Tibial nerve (tissue), 4 donors: ENCODE results near the gene USHBP1. TPM values are rescaled to one million over a fixed set of nuclear protein-coding genes. Genes with fewer than 3 reads are reported as not detected.
A peak's percentile ranks its signal among the peaks of the same experiment; 100 is the strongest.

Source experiments
- DNase-seq, 2 donors: peaks; one replicate each; pipeline ENCODE4 v3.0.0-alpha.2; 2019; ENCODE audit warnings: low spot score in 2 of 2
- H3K27ac ChIP-seq, 4 donors: fragments of 200-600 bp; sonication (generic) in 3 of 4; one replicate each; pipeline ENCODE4 v1.5.1; 2017 to 2019; ENCODE audit warnings: mild to moderate bottlenecking in 1 of 4
- H3K27me3 ChIP-seq, 2 donors: fragments of 200-600 bp; sonication (generic) in 1 of 2; one replicate each; pipeline versions ENCODE4 v1.5.1 to v1.6.0; 2017 to 2019
- H3K36me3 ChIP-seq, 3 donors: fragments of 200-600 bp; sonication (generic); one replicate each; pipeline ENCODE4 v1.5.1; 2018 to 2019
- H3K4me1 ChIP-seq, 4 donors: fragments of 200-600 bp; sonication (generic) in 3 of 4; one replicate each; pipeline ENCODE4 v1.5.1; 2017 to 2019
- H3K4me3 ChIP-seq, 4 donors: fragments of 200-600 bp; sonication (generic) in 3 of 4; one replicate each; pipeline ENCODE4 v1.5.1; 2017 to 2019; ENCODE audit warnings: mild to moderate bottlenecking in 1 of 4, moderate library complexity in 1 of 4
- H3K9me3 ChIP-seq, 4 donors: fragments of 200-600 bp; sonication (generic) in 3 of 4; one replicate each; pipeline ENCODE4 v1.5.1; 2017 to 2019
- EP300 ChIP-seq, 2 donors: sonication (generic); formaldehyde crosslinking; IDR thresholded peaks; one replicate each; pipeline ENCODE4 v1.6.1; 2017; ENCODE audit warnings: antibody characterized with exemption in 2 of 2, mild to moderate bottlenecking in 1 of 2
- POLR2A ChIP-seq, 2 donors: fragments of 450-650 bp; IDR thresholded peaks; one replicate each; pipeline ENCODE4 v1.6.1; 2017; ENCODE audit warnings: antibody characterized with exemption in 2 of 2, mild to moderate bottlenecking in 2 of 2, moderate library complexity in 2 of 2
- WGBS, 2 donors: methylation state at CpG; one replicate each; pipeline ENCODE4 v1.1.5; 2018; 5-methylcytosine and 5-hydroxymethylcytosine counted together
- total RNA-seq, 4 donors: library from RNA; depleted of rRNA; stranded (reverse); fragments of >200 nt; gene quantifications; one replicate each; pipeline ENCODE4 v1.1.0, GENCODE V29; 2016
- TF ChIP-seq, protein P1 (sequence below), 5 experiments: fragments of 200-600 bp in 3 of 5; fragments of 450-650 bp in 2 of 5; sonication (generic) in 3 of 5; IDR thresholded peaks; one replicate each; pipeline ENCODE4 v1.5.1; 2016 to 2019; ENCODE audit warnings: antibody characterized with exemption in 5 of 5, mild to moderate bottlenecking in 3 of 5, moderate library complexity in 2 of 5

The USHBP1 gene
- total RNA-seq, 4 donors from 2014 or later = 3.1 to 29.4 (median 17.5) TPM

DNA sequence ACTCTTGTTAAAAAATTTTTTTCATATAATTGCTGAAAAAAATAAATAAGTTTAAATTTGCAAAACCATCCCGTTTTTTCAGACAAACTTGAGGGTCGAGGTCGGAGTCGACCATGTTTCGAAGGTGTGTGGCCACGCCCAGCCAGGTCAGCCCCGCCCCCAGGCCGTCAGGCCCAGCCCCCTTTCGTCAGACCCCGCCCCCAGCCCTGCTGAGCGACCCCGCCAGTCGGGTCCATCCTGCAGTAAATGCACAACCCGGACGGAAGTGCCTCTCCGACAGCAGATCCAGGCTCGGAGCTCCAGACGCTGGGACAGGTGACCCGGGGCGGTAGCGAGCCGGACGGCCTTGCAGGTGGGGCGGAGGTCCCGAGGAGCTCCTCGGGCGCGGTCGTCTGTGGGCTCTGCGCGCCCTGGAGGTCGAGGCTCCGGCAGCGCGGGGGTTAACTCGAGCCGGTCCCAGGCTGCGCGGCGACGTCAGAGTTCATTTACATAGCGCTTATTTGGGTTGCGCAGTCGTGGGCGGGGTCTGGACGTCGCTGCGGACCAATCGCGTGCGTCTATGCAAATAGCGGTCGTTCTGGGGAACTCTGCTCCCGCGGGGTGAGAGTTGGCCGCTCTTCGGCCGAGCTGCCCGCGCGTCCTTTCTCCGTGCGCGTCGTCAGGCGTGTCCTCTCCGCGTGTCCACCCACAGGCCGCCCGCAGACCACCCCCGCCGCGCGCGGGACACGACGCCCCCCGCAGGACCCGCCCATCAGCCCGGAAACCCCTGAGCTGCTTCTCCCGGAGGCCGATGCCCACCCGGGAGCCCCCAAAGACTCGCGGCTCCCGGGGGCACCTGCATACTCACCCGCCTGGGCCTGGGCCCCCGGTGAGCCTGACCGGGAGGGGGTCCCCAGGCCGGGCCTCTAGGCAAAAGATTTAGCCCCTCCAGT is 38.3 kb downstream of the USHBP1 start, which contains the start of gene OCEL1:
Gene OCEL1, plus strand, starts transcription at position 225 of the 932 bp plus-strand sequence. Its CDS starts 22 bp downstream, at position 247.
- TF ChIP-seq, protein P1, sequence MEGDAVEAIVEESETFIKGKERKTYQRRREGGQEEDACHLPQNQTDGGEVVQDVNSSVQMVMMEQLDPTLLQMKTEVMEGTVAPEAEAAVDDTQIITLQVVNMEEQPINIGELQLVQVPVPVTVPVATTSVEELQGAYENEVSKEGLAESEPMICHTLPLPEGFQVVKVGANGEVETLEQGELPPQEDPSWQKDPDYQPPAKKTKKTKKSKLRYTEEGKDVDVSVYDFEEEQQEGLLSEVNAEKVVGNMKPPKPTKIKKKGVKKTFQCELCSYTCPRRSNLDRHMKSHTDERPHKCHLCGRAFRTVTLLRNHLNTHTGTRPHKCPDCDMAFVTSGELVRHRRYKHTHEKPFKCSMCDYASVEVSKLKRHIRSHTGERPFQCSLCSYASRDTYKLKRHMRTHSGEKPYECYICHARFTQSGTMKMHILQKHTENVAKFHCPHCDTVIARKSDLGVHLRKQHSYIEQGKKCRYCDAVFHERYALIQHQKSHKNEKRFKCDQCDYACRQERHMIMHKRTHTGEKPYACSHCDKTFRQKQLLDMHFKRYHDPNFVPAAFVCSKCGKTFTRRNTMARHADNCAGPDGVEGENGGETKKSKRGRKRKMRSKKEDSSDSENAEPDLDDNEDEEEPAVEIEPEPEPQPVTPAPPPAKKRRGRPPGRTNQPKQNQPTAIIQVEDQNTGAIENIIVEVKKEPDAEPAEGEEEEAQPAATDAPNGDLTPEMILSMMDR (IDR thresholded peaks at IDR 0.05) = peak in 1 of 5 experiments; percentile 56
- TF ChIP-seq EP300 (IDR thresholded peaks at IDR 0.05) = peak; percentile 89 to 91
- peak; percentile 75 to 85 for TF ChIP-seq POLR2A (IDR thresholded peaks at IDR 0.05)

DNA sequence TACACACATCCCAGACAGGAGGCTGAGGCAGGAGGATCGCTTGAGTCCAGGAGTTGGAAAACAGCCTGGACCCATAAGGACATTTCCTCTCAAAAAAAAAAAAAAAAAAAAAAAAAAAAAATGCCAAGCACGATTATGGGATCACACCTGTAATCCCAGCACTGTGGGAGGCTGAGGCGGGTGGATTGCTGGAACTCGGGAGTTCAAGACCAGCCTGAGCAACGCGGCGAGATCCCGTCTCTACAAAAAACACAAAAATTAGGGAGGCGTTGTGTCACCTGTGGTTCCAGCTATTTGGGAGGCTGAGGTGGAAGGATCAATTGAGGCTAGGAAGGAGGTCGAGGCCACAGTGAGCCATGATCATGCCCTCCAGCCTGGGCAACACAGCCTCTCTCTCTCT is 39.5 kb downstream of the USHBP1 start:
- WGBS, 2 donors = 82 to 85% methylated on average over 10 of the region's 10 CpGs
- Histone ChIP-seq H3K36me3 (peaks cover 0 to 18% (median 3%) of the 10 kb centered on the region in 3 donors), H3K9me3 (no peaks in the 10 kb centered on the region), H3K27me3 (no peaks in the 10 kb centered on the region), H3K4me1 (peaks cover 0 to 27% (median 4%) of the 10 kb centered on the region in 4 donors), H3K27ac (no peak overlapping the region), H3K4me3 (no peak overlapping the region)
- no peak for TF ChIP-seq POLR2A (IDR thresholded peaks at IDR 0.05)
- TF ChIP-seq, protein P1 (IDR thresholded peaks at IDR 0.05) = no peak
- TF ChIP-seq EP300 (IDR thresholded peaks at IDR 0.05) = no peak
- no peak for DNase-seq

More for the DNA sequence above, 38.3 kb downstream of the USHBP1 start, which contains the start of gene OCEL1:
- peak; percentile 98 for DNase-seq
- WGBS, 2 donors = 0% methylated on average over 25 to 76 of the region's 90 CpGs
- Histone ChIP-seq H3K27me3 (no peaks in the 10 kb centered on the region), H3K4me1 (peaks cover 0 to 21% (median 4%) of the 10 kb centered on the region in 4 donors), H3K4me3 (peak within 1 kb of the TSS; percentile 44 to 67 (median 64)), H3K9me3 (no peaks in the 10 kb centered on the region), H3K36me3 (peaks cover 0 to 30% (median 3%) of the 10 kb centered on the region in 3 donors), H3K27ac (peak within 1 kb of the TSS; percentile 73 to 94 (median 90))

DNA sequence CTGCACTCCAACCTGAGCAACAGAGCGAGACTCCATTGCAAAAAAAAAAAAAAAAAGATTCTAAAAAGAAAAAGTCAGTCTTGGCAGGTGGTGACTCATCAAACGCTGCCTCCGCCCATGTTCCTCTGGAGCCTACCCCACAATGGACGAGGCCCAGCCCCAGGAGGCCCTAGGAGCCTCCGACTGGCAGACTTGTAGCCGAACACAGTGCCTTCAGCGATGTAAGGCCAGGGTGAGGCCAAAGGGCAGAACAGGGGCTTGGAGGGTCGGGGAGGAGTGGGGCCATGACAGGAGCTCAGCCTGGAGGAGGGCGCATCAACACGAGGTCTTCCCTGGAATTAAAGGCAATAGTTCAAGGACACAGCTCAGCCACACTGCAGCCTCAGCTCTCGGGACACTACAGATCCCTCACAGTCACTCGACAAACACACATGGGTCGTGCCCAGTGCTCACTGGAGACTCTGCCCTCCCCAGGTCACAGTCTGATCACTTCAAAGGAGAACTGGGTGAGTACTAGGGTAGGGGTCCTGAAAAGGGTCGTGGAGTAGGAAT is 44.3 kb downstream of the USHBP1 start:
- peaks cover 0 to 36% (median 4%) of the 10 kb centered on the region in 3 donors for H3K36me3 ChIP-seq
- H3K27me3 ChIP-seq = no peaks in the 10 kb centered on the region
- no peaks in the 10 kb centered on the region for H3K9me3 ChIP-seq
- peaks cover 0 to 18% (median 6%) of the 10 kb centered on the region in 4 donors for H3K4me1 ChIP-seq
- no peak overlapping the region for H3K27ac ChIP-seq
- TF ChIP-seq EP300 (IDR thresholded peaks at IDR 0.05) = no peak
- TF ChIP-seq POLR2A (IDR thresholded peaks at IDR 0.05) = no peak
- TF ChIP-seq, protein P1 (IDR thresholded peaks at IDR 0.05) = no peak
- DNase-seq = no peak
- WGBS, 2 donors = 35 to 40% methylated on average over 14 of the region's 14 CpGs
- H3K4me3 ChIP-seq = no peak overlapping the region

DNA sequence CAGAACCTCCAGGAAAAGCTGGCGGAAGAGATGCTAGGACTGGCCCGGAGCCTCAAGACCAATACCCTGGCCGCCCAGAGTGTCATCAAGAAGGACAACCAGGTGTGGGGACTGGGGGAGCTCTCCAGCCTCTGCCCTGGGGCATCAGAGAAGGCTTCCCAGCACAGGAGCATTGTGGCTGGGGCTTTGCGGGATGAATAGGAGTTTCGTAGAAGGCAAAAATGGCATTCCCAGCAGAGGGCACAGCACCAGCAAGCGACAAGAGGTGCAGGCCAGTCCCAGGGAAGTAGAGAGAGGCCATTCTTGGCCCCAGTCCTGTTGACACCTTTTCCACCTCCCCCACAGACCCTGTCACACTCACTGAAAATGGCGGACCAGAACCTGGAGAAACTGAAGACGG is 45.3 kb downstream of the USHBP1 start:
- Histone ChIP-seq H3K27me3 (no peaks in the 10 kb centered on the region), H3K9me3 (no peaks in the 10 kb centered on the region), H3K27ac (no peak overlapping the region), H3K36me3 (peaks cover 0 to 36% (median 4%) of the 10 kb centered on the region in 3 donors), H3K4me3 (no peak overlapping the region), H3K4me1 (peaks cover 2 to 24% (median 6%) of the 10 kb centered on the region in 4 donors)
- no peak for DNase-seq
- TF ChIP-seq EP300 (IDR thresholded peaks at IDR 0.05) (no peak), POLR2A (IDR thresholded peaks at IDR 0.05) (no peak)
- TF ChIP-seq, protein P1 (IDR thresholded peaks at IDR 0.05) = no peak
- WGBS, 2 donors = 95 to 98% methylated on average over 8 of the region's 8 CpGs
